Activated CD4-positive, alpha-beta T cell treated with anti-CD3 and anti-CD28 coated beads, Interleukin-2, amount 50 U/mL, for 4 hours (primary cell): ENCODE results near the gene AK4.

Source experiments
- DNase-seq, 2 experiments: peaks; one replicate each; pipeline ENCODE4 v3.0.0-alpha.2; 2020

AK4 gene

GRCh38 chr1:65178235-65178634, 30.2 kb downstream of the AK4 start:
- DNase-seq = no peak

GRCh38 chr1:65179148-65179547, 31.1 kb downstream of the AK4 start:
- DNase-seq = no peak

- no peak for DNase-seq
Measured at GRCh38 chr1:65180977-65181376, 33.0 kb downstream of the AK4 start.

GRCh38 chr1:65182658-65183268, 34.8 kb downstream of the AK4 start:
- no peak for DNase-seq

- DNase-seq = no peak
Measured at GRCh38 chr1:65189576-65190115, 41.6 kb downstream of the AK4 start.

GRCh38 chr1:65190229-65190628, 42.2 kb downstream of the AK4 start:
- DNase-seq = no peak

GRCh38 chr1:65193129-65193695, 45.2 kb downstream of the AK4 start:
- DNase-seq = no peak

- no peak for DNase-seq
Measured at GRCh38 chr1:65195495-65196417, 47.8 kb downstream of the AK4 start.

GRCh38 chr1:65196926-65197325, 48.9 kb downstream of the AK4 start:
- no peak for DNase-seq

GRCh38 chr1:65197636-65198035, 49.6 kb downstream of the AK4 start:
- no peak for DNase-seq

GRCh38 chr1:65198096-65198495, 50.1 kb downstream of the AK4 start:
- DNase-seq = no peak

GRCh38 chr1:65200411-65200810, 52.4 kb downstream of the AK4 start:
- DNase-seq = no peak

- DNase-seq = no peak
Measured at GRCh38 chr1:65206836-65207235, 58.8 kb downstream of the AK4 start.

GRCh38 chr1:65207317-65207716, 59.3 kb downstream of the AK4 start:
- DNase-seq = no peak

GRCh38 chr1:65208563-65208973, 60.6 kb downstream of the AK4 start:
- DNase-seq = no peak

- DNase-seq = no peak
Measured at GRCh38 chr1:65209005-65209885, 61.2 kb downstream of the AK4 start.

- no peak for DNase-seq
Measured at GRCh38 chr1:65210325-65210724, 62.3 kb downstream of the AK4 start.

- no peak for DNase-seq
Measured at GRCh38 chr1:65211331-65211730, 63.3 kb downstream of the AK4 start.

GRCh38 chr1:65213271-65214023, 65.4 kb downstream of the AK4 start:
- no peak for DNase-seq

- no peak for DNase-seq
Measured at GRCh38 chr1:65214340-65215027, 66.5 kb downstream of the AK4 start.

GRCh38 chr1:65216989-65217388, 69.0 kb downstream of the AK4 start:
- DNase-seq = no peak
